ENCODE data around the gene RTF2. TPM values are rescaled to one million over a fixed set of nuclear protein-coding genes. Genes with fewer than 3 reads are reported as not detected.

The RTF2 gene
- total and polyA plus RNA-seq, 8 donors = 24.3 to 55.4 (median 28.1) TPM

GRCh38 chr20:56426926-56427325 is 41.5 kb upstream of the RTF2 start:
- TF ChIP-seq CTCF (IDR thresholded peaks at IDR 0.05) = no peak
- Histone ChIP-seq H3K4me1 (no peaks in the 10 kb centered on the region), H3K9me3 (no peaks in the 10 kb centered on the region), H3K27me3 (no peaks in the 10 kb centered on the region), H3K36me3 (no peaks in the 10 kb centered on the region), H3K27ac (no peak overlapping the region), H3K4me3 (no peak overlapping the region)
- ATAC-seq (no peak), FAIRE-seq (no peak), DNase-seq (no peak)
- intact Hi-C loops (cut with DNase I) = no loop called here

DNA sequence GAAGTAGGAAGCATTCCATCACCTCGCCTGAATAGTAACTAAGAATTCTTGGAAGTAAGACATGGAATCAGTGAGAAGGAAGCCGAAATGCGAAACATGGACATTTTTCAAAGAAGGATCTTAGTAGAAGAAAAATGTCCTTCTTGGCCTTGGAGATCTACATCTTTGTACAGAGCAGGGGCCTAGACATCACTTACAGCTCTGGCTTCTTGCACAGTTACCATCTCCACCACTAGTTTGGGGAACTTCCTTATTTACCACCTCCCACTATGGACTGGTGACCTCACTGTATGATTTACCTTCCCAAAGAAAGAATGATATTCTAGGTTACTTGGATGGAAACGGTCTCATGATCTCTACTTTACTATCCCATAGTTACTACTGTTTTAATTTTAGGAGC is 40.6 kb upstream of the RTF2 start:
- no peaks in the 10 kb centered on the region for H3K36me3 ChIP-seq
- no peaks in the 10 kb centered on the region for H3K9me3 ChIP-seq
- TF ChIP-seq CTCF (IDR thresholded peaks at IDR 0.05) = no peak
- no peak for DNase-seq
- no peak overlapping the region for H3K27ac ChIP-seq
- H3K27me3 ChIP-seq = no peaks in the 10 kb centered on the region
- no peaks in the 10 kb centered on the region for H3K4me1 ChIP-seq
- ATAC-seq = peak in 1 of 4 donors; percentile 25
- no peak overlapping the region for H3K4me3 ChIP-seq
- no peak for FAIRE-seq
- 76 to 77% methylated on average over 4 of the region's 4 CpGs for WGBS, 2 donors
- intact Hi-C loops (cut with DNase I) = no loop called here

GRCh38 chr20:56428410-56428809 is 40.0 kb upstream of the RTF2 start:
- no peak overlapping the region for H3K4me3 ChIP-seq
- WGBS, 2 donors = 62 to 76% methylated on average over 5 of the region's 5 CpGs
- H3K36me3 ChIP-seq = no peaks in the 10 kb centered on the region
- FAIRE-seq = no peak
- no peaks in the 10 kb centered on the region for H3K4me1 ChIP-seq
- TF ChIP-seq CTCF (IDR thresholded peaks at IDR 0.05) = no peak
- no peak overlapping the region for H3K27ac ChIP-seq
- no peaks in the 10 kb centered on the region for H3K9me3 ChIP-seq
- no peak for ATAC-seq
- H3K27me3 ChIP-seq = no peaks in the 10 kb centered on the region
- no peak for DNase-seq
- intact Hi-C loops (cut with DNase I) = no loop called here

- intact Hi-C loops (cut with DNase I) = no loop called here
- no peaks in the 10 kb centered on the region for H3K27me3 ChIP-seq
- H3K27ac ChIP-seq = no peak overlapping the region
- H3K9me3 ChIP-seq = no peaks in the 10 kb centered on the region
- WGBS, 2 donors = 54 to 69% methylated on average over 8 of the region's 8 CpGs
- no peak for TF ChIP-seq CTCF (IDR thresholded peaks at IDR 0.05)
- DNase-seq (no peak), ATAC-seq (peak in 1 of 4 donors; percentile 16), FAIRE-seq (no peak)
- H3K4me1 ChIP-seq = no peaks in the 10 kb centered on the region
- no peak overlapping the region for H3K4me3 ChIP-seq
- H3K36me3 ChIP-seq = no peaks in the 10 kb centered on the region
Observed at GRCh38 chr20:56428881-56429280, 39.5 kb upstream of the RTF2 start.

GRCh38 chr20:56429502-56429901 is 38.9 kb upstream of the RTF2 start:
- TF ChIP-seq CTCF (IDR thresholded peaks at IDR 0.05) = no peak
- no peaks in the 10 kb centered on the region for H3K4me1 ChIP-seq
- no peaks in the 10 kb centered on the region for H3K9me3 ChIP-seq
- no peak for ATAC-seq
- no peak overlapping the region for H3K27ac ChIP-seq
- no peak for FAIRE-seq
- H3K4me3 ChIP-seq = no peak overlapping the region
- WGBS, 2 donors = 40 to 56% methylated on average over 6 of the region's 6 CpGs
- no peak for DNase-seq
- intact Hi-C loops (cut with DNase I) = no loop called here
- no peaks in the 10 kb centered on the region for H3K27me3 ChIP-seq
- H3K36me3 ChIP-seq = no peaks in the 10 kb centered on the region
